Putamen (tissue), 1 donor: ENCODE measurements around the gene ACSBG1.
A peak's percentile ranks its signal among the peaks of the same experiment; 100 is the strongest.

ENCODE experiments used
- DNase-seq: peaks from one replicate; pipeline ENCODE4 v3.0.0-alpha.2; 2016; ENCODE audit warnings: low spot score

The ACSBG1 gene, protein sequence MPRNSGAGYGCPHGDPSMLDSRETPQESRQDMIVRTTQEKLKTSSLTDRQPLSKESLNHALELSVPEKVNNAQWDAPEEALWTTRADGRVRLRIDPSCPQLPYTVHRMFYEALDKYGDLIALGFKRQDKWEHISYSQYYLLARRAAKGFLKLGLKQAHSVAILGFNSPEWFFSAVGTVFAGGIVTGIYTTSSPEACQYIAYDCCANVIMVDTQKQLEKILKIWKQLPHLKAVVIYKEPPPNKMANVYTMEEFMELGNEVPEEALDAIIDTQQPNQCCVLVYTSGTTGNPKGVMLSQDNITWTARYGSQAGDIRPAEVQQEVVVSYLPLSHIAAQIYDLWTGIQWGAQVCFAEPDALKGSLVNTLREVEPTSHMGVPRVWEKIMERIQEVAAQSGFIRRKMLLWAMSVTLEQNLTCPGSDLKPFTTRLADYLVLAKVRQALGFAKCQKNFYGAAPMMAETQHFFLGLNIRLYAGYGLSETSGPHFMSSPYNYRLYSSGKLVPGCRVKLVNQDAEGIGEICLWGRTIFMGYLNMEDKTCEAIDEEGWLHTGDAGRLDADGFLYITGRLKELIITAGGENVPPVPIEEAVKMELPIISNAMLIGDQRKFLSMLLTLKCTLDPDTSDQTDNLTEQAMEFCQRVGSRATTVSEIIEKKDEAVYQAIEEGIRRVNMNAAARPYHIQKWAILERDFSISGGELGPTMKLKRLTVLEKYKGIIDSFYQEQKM

DNA sequence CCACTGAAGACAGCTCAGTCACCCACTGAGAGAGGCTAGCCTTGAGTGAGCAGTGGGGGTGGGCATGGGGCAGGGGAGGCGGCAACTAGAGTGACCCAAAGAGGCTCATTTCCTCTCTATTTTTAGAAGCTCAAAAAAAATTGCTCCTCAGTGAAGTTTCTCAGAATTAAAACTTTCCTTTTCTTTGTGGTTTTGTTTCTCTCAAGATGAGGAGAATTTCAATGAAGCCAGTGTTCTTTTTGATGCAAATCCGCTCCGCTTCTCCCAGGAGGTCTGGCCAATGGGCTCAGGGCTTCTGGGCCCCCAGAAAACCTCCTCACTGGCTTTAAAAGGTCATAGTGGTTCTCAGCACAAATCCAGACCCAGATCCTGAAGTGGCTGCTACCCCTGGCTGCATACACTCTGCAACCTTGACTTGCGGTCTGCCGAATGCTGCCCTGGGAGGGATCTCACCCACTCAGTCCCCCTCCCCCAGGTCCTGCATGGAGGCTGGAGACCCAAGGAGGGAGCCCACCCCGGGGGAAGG is at the start of gene ACSBG1:
TSS of gene ACSBG1 (minus strand) at position 51 of the 526 bp plus-strand sequence. CDS start 64 bp downstream, outside the sequence.
- peak; percentile 59 for DNase-seq

DNA sequence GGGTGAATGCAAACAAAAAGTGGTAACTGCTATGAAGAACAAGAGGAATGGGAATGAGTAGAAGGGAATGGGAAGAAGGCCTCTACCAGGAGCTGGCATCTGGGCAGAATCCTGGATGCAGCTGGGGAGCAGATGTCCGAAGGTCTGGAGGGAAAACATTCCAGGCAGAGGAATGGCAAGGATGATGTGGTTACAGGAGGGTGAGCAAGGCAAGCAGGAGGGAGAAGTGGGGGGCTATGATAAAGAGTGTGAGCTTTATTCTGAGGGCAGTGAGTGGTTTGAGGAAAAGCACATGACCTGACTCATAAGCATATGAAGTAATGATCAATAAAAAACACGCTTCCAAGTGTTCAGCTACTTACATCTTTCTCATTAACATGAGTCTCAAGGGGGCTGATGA is 48.0 kb upstream of the ACSBG1 start:
- no peak for DNase-seq

DNA sequence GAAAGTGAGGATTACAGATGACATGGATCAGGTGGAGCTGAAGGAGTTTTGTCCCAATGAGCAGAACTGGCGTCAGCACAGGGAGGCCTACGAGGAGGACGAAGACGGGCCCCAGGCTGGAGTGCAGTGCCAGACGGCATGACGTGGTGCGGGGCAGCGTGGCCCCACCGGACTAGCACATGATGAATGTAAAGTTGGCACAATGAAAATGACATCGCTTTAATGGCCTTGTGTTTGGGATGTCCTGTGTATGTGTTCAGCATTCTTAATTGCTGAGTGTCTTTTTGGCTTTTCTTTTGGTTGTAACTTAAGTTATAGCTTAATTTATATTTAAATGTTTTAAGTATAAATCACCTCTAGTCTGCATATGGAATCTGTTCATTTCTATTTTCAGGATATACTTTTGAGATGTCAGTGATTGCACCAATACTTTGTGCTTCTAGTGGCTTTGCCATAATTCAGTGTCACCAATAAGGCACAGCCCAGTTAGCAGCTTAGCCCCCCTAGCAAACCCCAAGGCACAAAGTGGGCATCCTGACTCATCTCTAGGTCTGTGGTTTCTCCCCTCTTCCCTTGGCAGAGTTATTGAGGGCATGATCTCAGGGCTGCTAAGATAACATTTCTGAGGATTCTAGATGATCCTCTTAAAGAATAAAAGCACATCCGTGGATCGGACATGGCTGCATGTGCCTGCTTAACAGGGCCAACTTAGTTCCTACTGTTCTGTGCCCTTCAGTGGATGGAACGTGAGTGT is 46.1 kb upstream of the ACSBG1 start:
- no peak for DNase-seq

DNA sequence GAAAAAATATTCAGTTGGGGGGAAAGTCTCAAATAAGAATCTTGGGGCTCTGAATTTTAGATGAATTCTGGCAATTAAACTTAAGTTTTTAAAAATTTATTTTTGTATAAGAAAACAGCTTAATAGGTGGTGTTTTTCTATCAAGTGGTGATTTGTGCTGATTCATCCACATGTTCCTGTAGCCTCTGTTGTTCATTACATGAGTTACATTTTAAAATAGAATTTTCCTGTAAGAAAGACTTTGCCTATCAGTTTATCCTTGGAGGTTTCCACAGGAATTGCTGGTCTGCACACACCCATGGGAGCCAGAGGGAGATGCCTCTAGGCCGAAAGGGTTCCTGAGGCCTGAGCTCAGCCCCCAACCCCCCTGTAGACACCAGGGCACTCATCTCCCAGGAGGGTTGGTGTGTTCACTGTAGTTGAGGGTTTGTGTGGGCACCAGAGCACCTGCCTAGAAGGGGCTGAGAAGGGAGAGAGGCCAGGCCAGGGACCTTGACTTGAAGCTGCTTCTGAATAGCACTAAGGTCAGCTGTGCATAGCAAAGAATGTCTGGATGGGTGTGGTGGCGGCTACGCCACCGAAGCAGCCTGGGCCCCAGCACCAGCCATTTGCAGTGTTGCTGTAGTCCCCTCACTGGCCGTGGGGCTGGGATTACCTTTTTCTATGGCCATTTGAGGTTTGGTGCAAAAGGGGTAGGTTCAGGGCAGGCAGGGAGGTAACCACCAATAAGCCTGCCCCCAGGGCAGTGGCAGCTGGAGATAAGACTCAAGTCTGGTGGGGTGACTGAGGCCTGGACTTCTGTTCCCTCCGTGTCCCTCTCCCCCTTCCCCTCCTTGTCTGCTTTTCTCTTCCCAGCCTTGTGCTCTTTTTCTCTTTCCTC is 41.9 kb upstream of the ACSBG1 start:
- no peak for DNase-seq

DNA sequence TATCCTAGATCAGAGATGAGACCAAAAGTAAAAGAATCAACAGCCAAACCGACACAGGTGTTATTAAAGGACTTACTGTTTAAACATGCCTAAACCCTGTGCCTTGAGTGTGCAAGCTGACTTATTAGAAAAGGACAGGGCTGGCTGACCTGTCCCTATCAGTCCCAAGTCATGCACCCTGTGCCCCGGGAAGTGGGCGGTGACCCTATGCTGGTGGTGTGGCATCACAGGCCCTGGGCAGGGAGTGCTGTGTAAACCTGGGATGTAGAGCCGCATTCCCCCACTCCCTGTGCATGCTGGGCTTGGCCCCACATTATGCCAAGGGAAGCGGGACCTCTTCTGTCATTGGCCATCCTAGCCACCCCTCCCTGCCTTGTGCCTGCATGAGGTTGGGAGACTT is 40.6 kb upstream of the ACSBG1 start:
- DNase-seq, result no peak

DNA sequence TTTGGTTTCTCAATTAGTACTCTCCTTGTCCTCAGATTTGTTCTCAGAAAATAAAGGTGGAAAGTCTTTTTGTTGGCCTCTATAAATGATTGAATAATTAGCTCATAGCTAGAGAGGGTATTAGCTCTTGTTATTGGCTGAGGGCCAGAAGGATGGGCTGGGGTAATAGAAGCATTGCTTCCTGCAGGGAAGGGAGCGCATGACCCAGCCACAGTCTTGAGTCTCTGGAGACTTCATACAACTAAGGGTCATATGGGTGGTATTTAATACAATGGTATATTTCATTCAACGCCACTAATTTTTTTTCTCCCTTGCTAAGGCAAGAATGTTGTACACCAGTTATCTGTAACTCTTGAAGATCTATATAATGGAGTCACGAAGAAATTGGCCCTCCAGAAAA is 38.4 kb upstream of the ACSBG1 start:
- DNase-seq, result no peak

DNA sequence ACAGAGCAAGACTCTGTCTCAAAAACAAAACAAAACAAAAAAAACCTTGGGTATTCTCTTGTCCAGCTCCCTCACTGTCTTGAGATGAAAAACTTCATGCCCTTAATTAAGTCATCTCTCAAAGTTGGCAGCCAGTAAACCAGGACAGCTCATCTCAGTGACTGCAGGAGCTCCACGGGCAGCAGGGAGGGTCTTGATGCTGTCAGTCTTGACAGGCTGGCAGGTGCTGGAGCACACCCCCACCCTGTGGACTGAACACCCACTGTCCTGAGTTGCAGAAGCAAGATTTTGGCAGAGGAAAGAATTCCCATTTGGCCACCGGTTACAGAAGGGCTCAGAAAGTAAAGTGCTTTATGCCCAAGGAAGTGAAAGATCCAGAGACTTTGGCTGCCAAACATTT is 38.0 kb upstream of the ACSBG1 start:
- no peak for DNase-seq

DNA sequence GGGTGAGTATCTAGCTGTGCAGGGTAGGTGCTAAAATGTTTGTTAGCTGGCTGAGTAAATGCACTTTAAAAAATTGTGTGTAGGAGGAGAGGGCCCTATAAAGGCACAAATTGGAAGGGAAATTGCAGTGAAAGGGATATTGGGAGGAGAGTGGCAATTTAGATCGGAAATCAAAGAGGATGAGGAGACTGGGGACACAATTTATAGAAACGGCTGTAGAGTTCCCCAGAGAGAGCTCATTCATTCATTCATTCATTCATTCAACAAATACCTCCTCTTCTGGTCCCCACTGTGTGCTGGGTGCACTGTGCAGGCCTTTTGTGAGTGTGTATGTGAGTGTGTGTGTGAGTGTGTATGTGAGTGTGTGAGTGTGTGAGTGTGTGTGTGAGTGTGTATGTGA is 32.4 kb upstream of the ACSBG1 start:
- DNase-seq, result no peak

DNA sequence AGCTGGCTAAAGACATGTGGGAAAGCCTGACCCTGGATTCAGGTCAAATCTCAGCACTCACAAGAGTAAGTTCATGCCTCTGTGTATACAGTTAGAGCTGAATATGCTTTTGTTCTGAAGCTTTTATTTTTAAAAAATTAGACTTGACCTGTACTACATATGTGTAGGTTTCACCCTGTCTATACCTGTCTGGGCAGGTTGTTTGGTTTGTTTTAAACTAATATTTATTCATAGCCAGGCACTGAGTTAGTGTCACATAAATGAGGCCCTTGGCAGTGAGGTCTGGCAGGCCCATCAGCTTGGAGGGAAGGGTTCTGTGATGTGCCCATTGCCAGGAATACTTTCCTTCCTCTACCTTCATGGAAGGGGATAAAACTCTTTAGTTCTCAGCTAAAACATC is 31.9 kb upstream of the ACSBG1 start:
- DNase-seq, result no peak

DNA sequence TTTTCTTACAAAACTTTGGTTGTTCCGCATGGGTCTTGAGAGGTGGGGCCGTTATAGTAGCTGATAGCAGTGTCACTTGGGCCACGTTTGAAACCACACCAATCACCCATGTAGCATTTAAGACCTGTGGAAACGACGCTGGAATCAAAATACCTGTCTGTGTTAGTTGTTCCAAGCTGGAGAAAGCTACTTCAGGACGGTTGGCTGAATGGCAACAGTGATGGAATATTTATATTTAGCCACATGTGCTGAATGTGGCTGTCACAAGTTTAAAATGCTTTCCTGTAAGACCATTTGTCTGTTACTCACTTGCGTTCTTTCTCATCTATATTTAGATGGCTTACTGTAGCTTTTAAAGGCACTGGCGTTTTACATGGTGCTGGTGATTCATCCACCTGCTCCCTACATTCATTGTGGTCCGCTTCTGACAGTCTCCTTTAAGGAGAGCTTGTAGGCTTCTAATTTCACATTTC is 31.4 kb upstream of the ACSBG1 start:
- peak; percentile 45 for DNase-seq

DNA sequence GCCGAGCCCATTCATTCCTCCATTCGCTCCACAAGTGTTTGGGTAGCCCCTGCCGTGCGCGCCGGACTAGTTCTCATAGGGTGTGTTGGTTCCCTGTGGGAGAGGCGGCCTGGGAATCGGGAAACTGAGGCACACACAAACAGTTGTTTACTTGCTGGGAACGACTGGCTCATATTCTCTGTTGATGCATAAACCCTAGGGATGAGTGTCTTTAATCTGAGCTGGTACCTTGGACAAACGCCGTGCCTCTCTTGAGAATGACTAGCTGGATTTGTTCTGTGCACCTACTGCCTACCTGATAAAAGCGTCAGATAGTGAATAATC is 30.7 kb upstream of the ACSBG1 start:
- DNase-seq, result no peak

DNA sequence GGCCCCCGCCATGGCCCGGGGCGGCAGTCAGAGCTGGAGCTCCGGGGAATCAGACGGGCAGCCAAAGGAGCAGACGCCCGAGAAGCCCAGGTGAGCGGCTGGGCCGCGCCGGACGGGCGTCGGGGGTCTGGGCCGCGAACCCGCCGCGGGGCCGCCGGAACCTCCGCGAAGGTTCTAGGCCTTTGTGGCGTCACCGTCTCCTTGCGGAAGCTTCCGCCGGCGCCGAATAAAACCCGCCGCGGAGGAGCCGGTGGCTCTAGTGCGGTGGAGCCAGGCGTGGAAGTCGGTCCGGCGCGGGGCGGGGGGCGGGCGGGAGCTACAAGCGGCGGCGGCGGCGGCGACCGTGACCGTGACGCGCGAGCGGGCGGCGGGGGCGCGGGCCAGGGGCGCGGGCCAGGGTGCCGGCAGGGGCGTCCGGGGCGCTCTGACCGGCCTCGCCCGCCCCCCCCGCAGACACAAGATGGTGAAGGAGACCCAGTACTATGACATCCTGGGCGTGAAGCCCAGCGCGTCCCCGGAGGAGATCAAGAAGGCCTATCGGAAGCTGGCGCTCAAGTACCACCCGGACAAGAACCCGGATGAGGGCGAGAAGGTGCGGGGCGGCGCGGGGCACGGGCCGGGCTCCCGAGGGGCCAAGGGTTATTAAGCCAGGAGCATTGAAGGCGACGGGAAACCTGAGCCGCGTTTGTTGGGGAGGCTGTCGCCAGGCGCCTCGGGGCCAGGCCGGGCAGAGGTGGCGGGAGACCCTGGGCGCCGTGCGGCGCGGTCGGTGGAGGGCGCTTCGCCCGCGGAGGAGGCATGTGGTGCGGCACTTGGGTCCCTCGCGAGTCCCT is 30.2 kb upstream of the ACSBG1 start, which contains the start of gene DNAJA4:
TSS of gene DNAJA4 (plus strand) at position 259 of the 833 bp plus-strand sequence. CDS start at position 461, 202 bp downstream.
- peak; percentile 53 for DNase-seq

DNA sequence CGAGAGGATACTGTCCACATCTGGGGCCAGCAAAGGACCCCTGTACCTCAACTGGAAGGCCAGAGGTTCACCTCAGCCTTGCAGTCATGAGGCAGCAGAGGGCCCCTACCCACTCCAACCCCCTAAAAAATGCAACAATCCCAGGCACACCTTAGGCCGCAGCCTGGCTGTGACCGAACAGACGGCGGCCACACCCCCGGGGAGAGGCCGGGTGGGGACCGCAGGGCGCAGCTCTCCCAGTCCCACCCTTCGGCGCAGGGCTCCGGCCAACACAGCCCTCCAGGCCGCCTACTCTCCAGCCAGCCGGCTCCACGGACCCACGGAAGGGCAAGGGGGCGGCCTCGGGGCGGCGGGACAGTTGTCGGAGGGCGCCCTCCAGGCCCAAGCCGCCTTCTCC is 29.5 kb upstream of the ACSBG1 start:
- DNase-seq, result no peak

DNA sequence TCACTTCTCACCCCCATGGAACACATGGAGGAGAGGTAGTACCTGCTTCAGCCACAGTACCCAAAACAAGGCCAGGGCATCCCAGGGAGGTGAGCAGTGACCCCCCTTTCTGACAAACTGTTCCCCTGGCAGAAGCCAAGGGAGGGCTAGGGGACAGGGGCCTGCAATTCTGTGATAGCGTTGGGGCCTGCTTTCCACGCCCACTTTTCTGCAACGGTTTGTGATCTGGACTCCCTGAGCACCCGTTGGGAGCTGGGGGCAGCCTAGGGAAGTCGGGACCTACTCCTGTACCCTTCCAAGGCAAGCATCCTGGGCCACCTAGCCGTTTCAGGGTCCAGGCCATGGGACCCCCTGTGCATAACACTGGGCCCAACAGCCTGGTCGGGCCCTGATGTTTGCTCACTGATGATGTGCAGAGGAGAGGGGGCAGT is 29.0 kb upstream of the ACSBG1 start:
- DNase-seq, result no peak

DNA sequence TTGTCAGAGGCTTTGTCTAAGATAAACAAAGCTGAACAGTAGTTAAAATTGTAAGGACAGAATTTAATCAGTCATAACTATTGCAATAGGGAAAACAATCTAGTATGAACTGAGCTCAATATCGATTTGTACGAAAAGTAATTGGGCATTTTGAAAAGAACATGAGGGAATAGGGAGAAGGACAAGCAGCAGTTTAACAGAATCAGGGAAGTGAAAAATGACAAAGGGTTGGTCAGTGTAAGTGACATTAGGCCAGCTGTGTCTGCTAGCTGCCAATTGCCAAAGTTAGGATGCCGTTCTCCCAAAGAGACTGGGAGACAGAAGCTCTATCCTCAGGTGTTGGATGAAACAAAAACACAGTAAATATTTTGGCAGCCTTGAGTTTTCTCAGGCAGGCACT is 26.7 kb upstream of the ACSBG1 start:
- no peak for DNase-seq

DNA sequence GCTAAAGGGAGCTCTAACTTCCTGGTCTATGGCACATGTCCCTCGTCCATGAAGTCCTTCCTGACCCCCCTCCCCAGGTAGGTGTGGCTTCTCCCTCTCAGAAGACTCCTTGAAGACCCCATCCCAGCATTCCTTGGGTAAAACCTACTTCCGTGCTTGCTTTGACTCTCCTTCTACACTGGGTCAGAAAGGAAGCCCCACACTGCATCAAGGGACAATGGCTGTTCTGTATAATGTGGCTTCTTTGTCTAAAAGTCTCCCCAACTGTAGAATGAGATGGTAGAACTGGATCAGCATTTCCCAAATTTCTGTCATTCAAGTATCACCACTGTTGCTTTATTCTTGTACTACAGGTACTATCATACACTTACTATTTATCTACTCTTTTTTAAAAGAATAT is 26.1 kb upstream of the ACSBG1 start:
- DNase-seq, result no peak

DNA sequence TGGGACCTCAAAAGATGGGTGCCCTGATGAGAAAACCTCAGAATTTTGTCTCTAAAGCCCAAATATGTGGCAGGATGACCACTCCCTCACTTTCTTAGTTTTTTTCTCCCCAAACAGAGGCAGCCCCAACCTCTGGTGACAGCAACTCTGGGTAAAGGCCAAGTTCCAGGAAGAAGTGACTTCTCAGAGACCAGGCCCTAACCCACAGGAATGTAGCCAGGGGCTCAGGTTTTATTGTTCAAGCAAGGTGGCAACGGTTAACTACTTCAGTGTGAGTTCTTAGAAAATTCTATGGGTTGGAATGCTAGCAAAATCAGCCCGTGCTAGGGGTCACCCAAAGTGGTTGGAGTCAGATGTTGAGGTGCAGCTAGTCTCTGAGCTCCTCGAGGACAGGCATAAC is 24.9 kb upstream of the ACSBG1 start:
- DNase-seq, result no peak

DNA sequence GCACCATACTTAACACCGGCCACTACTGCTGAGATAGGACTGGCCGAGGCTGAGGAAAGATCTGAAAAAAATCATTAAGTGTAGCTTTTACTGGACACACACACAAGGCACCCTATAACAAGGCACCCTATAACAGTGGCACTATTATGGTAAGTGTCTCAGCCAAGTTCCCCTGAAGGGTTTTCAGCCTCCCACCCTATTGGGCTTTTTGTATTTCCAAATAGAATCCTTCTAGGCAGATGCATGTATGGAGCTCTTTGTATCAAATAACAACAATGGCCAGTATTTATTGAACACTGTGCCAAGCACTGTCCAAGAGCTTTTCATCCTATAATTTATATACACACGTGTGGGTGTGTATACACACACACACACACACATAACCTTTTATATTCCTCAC is 23.3 kb upstream of the ACSBG1 start:
- peak; percentile 53 for DNase-seq

DNA sequence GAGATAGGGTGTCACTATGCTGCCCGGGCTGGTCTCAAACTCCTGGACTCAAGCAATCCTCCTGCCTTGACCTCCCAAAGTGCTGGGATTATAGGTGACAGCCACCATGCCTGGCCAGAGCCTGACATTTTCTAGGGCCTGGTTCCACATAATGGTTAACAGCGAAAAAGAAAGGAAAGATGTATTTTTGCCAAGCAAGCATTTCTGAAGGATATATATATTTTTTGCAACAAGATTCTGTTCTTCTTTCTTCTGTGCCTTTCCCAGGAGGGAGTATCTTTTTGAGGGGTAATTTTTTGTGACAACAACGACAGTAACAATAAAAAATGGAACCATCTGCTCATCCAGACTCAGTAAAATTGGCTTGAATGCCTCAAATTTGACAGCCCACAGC is 21.7 kb upstream of the ACSBG1 start:
- DNase-seq, result no peak

DNA sequence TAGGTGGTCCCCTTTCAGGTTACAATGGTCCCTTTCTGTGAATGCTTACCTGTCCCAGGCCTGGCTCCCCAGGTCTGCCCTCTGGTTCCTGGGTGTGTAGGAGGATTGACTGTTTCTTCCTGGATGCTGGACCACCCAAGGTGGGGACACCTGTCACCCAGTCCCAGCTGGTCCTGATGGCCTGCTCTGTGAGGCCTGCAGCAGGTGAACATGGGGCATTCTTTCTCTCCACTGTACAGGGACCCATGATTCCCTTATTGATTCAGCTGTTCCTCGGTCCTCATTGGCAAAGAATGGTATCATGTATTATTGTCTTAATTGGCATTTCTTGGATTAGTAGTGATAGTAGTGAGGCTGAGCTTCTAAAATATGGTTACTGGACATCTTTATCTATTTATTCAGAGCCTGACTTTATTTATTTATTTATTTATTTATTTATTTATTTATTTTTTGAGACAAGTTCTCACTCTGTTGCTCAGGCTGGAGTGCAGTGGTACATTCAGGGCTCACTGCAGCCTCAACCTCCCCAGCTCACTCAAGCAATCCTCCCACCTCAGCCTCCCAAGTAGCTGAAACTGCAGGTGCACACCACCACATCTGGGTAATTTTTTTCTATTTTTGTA is 21.2 kb upstream of the ACSBG1 start:
- DNase-seq, result no peak
